HG02938 (cell line): Measurements from ENCODE around the gene GPD2.
"Not testable (repeated sequence)": the region's sequence is repeated elsewhere in the genome, so short reads cannot be mapped to it uniquely, and the experiment has no call there.

Experiments used
- ATAC-seq: cut with Tn5 transposase; IDR thresholded peaks from one replicate; pipeline ENCODE4 v1.9.1; 2021; ENCODE audit warnings: mild to moderate bottlenecking, moderate library complexity; ENCODE audit not compliant: unreplicated experiment

Gene GPD2

DNA sequence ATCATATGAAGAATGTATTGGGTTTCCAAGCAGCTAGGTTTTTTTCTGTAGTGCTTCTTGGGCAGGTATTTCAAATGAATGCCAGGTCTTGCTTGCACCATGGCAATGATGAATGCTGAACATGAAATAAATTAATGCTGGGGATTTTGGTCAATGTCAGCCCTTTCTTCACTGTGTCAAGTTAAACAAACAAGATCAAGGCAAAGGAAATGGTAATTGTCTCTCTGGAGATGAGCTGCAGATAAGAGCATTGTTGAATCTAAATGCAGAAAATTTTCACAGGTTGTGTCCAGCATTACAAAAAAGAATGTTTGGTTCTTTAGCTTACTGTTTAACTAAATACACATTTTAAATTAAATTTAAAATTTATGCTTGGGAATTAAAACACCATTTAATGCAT lies 144.3 kb downstream of the GPD2 start:
- ATAC-seq, result no peak

- ATAC-seq, result no peak
Measured at GRCh38 chr2:156581280-156581679, 145.1 kb downstream of the GPD2 start.

GRCh38 chr2:156585457-156585856 lies 149.3 kb downstream of the GPD2 start:
- ATAC-seq, result no peak

DNA sequence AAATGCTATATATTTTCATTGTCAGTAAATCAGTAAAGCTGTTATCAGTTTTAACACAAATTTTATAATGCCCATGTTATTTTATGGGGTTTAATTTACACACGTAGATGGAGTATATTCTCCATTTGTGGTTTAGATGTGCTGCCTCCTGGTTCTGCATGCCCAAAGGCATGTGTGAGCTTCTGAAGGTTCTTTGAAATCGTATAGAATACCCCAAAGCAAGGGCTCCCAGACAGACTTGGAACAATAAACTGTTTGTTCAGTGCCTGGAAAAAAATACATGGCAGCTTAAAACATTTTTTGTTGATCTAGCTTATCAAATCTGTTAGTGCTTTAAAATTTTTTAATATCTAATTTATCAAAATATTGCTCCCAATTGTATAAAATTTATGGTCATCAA lies 150.4 kb downstream of the GPD2 start:
- ATAC-seq, result no peak

DNA sequence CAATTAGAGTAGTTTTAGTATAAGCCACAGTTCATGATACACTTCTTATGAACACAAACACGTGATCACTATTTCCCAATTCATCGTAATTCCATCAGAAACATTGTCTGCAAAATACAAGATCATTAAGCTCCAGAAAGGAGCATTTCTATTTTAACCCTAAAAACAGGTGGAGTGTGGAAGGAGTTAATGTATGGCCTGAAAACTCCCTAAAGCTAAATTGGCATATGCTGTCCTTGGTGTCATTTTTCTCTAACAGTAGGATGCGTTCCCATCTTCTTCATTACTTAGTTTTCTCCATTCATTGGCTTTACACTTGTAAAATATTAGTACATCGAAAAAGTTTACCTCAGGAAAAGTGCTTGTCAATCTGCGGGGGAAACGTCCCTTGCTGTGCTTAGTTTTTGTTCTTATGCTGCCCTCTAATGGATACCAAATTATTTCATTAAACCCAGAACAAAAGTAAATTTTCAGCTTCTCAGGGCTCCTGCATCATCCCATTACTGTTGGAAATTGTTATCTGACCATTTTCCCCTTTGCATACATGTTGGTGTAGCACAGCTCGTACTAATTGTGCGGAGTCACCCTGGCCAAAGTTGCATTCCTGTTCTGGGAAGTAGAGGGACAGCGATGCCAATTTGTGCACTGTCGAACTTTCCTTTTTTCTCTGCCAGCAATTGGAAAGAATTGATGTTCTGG lies 153.4 kb downstream of the GPD2 start:
- no peak for ATAC-seq

GRCh38 chr2:156590085-156590739 lies 154.0 kb downstream of the GPD2 start:
- ATAC-seq, result no peak

- no peak for ATAC-seq
Measured at GRCh38 chr2:156592809-156593593, 156.8 kb downstream of the GPD2 start.

GRCh38 chr2:156593594-156593921 lies 157.4 kb downstream of the GPD2 start:
- ATAC-seq, result no peak

DNA sequence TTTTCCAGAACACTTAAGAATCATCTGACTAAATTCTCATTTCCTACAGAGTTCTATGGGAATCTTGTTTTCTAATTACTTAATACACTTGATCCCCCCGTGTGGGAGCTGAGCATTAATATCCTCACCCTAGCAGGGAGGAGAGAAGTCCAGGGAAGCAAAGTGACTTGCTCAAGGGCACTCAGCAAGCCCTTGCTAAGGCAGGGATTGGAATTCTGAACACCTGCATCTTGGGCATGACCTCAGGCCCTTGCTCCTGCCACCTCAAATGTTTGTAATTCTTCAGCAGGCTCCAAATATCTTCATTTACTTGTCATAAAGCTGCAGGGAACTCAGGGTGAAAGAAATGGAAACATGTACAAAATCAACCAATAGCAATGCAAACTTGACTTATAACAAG lies 162.4 kb downstream of the GPD2 start:
- no peak for ATAC-seq

- no peak for ATAC-seq
Measured at GRCh38 chr2:156600196-156600595, 164.0 kb downstream of the GPD2 start.

GRCh38 chr2:156601855-156602551 lies 165.8 kb downstream of the GPD2 start:
- ATAC-seq, result no peak

DNA sequence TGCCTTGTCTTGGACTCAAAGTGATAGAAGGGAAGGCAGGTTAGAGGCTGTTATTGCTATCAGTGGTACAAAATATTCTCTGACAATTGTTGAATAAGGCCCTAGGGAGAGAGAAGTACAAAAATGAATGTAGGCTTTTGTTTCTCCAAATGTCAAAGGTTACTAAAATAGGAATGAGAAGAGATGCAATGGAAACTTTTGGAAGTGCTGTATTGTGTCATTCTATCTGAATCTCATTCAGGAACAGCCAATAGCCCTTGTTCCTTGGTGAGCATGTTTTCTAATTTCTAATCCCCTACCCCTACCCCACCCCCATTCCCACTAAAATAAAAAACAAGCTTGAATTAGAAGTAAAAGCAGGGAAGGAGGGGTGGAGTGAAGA lies 166.4 kb downstream of the GPD2 start:
- no peak for ATAC-seq

DNA sequence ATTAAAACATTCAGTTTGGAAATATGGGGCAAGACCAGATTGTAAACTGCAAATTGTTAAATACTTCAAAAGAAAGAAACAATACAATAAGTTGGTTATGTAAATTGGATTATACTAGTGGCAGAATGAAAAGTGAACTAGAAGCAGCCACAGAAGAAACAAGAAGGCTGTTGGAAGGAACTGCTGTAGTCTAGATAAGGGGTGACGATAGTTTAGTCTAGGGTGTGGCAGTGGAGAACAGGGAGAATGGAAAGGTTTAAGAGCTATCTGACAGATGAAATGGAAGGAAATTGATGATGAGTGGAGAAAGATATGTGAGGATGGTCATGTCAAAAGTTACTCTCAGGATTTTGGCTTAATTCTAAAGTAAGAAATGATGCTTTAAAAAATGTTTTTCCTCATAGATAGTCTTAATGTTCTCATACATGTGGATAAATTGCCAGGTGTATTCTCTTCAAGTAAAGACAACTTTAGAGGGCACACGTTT lies 179.7 kb downstream of the GPD2 start:
- ATAC-seq, result no peak

DNA sequence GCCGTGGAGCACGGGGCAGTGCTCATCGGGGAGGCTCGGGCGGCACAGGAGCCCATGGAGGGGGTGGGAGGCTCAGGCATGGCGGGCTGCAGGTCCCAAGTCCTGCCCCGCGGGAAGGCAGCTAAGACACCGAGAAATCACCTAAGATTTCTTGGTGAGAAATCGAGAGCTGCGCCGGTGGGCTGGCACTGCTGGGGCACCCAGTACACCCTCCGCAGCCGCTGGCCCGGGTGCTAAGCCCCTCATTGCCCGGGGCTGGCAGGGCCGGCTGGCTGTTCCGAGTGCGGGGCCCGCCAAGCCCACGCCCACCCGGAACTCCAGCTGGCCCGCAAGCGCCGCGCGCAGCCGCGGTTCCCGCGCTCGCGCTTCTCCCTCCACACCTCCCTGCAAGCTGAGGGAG lies 181.9 kb downstream of the GPD2 start:
- not testable (repeated sequence) for ATAC-seq

DNA sequence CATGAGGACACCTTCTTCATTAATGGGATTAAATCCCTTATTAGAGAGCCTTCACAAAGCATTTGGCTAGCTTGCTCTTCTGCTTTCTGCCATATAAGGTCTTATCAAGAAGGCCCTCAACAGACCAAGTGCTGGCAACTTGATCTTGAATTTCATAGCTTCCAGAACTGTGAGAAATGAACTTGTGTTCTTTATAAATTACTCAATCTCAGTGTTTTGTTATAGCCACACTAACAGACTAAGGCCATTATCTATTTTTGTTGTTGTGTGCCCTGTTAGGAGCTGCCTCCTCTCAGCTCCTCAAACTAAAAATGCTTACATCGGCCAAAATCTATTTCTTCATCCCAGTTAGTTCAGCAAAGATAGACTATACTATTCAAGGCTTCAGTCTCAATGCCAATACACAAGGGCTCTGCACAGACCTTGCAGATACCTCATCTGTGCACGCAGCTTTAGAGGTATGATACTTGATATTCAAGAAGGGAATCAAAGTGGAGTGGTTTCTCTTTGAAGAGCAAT lies 182.9 kb downstream of the GPD2 start:
- ATAC-seq, result no peak

GRCh38 chr2:156622491-156622890 lies 186.3 kb downstream of the GPD2 start:
- ATAC-seq, result no peak

DNA sequence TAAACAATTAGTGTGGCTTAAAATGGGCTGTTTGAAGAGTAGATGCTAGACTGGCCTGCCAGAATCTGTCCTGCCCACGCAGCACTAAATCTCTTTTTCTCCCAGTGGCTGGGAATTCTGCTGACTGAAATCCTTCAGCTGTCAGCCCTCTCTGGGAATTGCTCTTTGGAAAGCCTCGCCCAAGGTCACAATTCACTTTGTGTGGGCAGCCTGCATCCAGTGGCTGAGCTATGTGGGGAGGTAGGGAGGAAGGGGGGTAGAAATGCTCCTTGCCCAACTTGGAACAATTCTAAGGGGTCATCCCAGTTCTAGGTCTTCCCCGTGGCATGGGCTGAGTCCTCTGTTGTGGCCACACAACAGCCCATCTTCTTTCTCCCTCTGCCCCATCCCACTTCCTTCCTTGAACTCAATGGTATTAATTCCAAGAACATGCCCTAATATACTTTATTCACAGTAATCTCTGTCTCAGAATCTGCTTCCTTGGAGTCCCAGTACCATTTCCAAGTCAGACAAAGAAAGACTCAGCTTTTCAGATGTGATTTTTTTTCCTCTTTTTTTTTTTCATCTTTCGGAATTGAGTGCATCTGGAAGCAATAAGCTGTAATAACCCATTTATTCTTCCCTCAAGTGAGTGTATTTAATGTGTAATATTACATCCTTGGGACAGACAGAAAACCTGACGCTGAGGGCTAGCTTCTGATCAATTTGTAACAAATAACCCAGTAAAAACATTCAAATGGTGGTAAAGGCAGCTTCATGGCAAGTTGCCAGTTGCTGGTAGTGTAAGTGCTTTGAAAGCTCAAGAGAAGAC lies 189.4 kb downstream of the GPD2 start:
- no peak for ATAC-seq

DNA sequence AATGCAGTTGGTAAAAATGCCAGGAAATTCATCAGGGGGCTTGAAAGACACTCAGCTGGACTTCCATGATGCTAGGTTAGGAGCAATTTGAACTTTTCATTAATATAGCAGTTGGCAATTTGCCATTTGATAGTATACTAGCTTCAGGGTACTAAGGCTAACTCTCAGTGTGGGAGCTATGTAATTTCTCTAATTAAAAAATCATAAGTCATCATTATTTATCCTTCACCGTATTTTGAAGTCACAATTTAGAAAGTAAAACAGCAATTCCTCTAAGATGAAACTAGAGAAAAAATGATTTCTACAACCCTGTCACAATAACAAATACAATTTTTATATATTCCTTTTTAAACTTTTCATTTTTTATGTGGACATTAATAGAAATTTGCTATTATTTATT lies 190.8 kb downstream of the GPD2 start:
- ATAC-seq, result no peak

DNA sequence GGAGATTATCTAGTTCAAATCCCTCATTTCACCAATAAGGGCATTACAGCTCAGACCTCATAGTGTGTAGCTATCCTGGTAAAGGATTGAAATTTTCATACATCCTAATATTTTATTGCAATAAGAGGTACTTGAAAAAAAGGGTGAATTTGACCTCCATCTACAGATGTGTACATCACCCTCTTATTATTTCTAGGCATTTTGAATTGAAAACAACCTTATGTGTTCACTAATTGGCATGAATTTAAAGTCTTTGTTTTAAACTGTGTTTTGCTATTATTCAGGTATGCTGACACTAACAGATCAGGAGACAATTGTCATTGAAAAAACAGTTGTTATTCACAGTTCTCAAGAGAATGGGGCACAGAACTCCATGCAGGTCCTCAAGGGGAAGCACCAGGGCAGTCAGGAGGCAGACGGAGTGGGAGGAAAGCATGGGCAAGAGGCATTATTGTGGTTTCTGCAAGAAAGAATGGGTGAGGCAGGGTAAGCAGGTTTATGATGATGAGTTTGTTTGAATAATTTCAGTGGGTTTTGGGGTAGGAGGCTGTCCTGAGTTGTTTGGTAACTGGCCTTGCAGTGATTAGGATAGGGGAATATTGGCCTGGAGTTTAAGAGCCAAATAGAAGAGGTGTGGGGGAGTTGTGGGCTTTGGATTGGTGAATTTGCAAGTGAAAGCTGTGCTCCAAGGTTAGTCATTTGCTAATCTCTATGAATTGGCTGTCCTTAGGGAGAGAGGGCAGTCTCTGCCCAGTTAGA lies 194.6 kb downstream of the GPD2 start:
- ATAC-seq, result no peak

DNA sequence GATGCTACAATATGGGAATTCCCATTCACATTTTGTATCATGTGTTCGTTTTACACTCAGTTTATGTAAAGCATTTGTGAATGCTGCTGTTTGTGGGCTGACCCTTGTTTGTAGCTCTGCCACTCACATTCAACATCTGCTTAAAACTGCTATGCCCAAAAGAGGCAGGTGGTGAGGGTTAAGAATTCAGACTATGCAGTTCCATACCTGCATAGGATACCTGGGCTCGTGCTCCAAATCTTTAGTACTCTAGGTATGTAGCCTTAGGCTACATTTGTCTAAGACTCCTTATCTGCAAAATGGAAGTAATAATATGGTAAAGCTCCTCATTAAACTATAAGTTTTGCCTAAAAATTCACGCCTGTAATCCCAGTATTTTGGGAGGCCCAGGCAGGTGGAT lies 199.5 kb downstream of the GPD2 start:
- ATAC-seq, result no peak
